HG03354 (cell line): ENCODE measurements around the gene PTGFR.

Experiments used
- ATAC-seq: cut with Tn5 transposase; IDR thresholded peaks from one replicate; pipeline ENCODE4 v1.9.1; 2021; ENCODE audit warnings: mild to moderate bottlenecking; ENCODE audit not compliant: unreplicated experiment, poor library complexity, severe bottlenecking

The PTGFR gene

DNA sequence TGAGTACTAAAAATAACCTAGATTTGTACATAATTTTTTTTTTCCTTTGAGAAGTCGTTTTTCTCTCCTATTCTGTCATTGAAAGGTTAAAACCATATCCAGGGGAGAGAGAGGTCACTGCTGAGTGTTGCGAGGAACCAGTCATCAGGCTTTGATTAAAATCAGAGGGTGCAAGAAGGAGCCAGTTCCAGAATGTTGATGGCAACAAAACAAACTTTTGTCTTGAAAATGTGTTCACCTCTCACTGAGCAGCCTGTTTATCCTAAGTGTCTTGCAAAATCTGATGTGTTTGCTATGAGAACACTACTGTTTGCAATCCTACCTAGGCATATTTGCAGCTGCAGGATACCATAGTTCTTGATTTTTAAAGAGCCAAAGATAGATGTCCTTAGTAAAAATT, 25.9 kb downstream of the PTGFR start:
- no peak for ATAC-seq

- no peak for ATAC-seq
Measured at GRCh38 chr1:78519446-78519845, 28.7 kb downstream of the PTGFR start.

DNA sequence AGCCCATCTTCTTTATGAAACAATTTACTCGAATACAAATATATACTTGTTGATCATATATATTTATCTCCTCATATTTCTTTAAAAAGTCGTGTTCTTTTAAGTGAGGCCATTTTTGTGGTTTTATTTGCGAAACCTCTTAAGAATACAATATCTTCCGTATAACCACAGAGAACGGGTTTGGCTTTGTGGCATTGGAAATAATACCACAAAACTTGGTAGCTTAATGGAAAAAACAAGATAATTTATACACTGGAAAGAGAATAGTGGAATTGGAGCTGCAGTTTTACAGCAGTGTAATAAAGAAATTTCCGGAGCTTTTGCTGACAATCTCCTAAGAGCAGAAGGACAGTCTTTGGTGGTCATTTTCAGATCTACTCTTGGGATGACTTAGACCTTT, 29.4 kb downstream of the PTGFR start:
- no peak for ATAC-seq

GRCh38 chr1:78520843-78521242, 30.1 kb downstream of the PTGFR start:
- no peak for ATAC-seq

GRCh38 chr1:78522136-78522535, 31.4 kb downstream of the PTGFR start:
- no peak for ATAC-seq

- no peak for ATAC-seq
Measured at GRCh38 chr1:78526496-78526895, 35.7 kb downstream of the PTGFR start.

DNA sequence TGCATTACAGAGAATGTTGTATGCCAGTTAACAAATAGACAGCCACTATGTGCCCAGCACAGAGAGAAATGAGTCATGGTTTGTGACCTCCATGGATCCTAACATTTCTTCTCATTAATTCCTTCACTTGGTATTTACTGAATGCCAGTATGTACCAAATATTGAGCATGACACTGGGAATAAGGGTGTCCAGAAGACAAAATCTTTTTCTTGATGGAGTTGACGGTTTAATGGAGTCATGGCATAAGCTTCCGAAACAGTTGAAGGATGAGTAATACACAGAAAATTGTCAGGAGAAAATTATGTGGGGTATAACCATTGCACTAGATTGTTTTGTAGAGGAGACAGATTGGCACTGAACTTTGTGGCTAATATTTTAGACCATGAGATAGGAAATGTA, 36.9 kb downstream of the PTGFR start:
- no peak for ATAC-seq

DNA sequence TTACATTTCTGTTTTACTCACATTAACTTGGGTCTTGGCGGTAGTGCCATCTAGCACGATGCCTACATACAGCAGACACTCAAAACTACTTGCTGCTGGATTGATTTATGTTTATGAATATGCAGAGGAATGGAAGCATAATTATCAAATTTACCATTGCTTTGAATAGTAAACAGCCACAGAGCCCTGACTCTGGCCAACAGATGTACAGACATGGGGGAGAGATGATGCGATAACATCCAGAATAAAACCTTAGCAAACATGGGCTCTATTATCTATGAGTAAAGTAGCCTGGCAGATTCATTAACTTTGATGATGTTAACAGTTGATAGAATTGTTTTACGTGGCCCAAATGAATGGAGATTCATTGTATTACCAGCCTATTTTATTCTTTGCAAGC, 42.8 kb downstream of the PTGFR start:
- no peak for ATAC-seq

GRCh38 chr1:78535286-78535685, 44.5 kb downstream of the PTGFR start:
- ATAC-seq = no peak

DNA sequence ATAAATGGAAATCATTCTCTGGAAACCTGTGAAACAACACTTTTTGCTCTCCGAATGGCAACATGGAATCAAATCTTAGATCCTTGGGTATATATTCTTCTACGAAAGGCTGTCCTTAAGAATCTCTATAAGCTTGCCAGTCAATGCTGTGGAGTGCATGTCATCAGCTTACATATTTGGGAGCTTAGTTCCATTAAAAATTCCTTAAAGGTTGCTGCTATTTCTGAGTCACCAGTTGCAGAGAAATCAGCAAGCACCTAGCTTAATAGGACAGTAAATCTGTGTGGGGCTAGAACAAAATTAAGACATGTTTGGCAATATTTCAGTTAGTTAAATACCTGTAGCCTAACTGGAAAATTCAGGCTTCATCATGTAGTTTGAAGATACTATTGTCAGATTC, 45.7 kb downstream of the PTGFR start:
- ATAC-seq = no peak

DNA sequence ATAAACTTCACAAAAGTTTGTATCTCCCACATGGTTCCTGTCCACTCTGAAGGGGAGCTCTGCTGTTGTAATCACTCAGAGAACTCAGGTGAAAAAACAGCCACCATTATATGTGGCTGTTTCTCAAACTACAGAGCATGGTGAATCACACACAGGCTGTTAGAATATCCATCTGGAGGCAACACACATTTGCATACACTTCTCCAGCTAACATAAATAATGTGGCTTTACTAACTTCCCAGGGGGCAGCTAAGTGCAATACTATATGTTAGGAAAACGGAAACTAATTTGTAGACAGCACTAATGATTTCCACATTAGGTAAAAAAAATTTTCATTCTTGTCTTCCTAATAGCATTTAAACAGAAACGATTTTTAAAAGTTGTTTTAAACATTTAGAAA, 49.3 kb downstream of the PTGFR start:
- no peak for ATAC-seq

DNA sequence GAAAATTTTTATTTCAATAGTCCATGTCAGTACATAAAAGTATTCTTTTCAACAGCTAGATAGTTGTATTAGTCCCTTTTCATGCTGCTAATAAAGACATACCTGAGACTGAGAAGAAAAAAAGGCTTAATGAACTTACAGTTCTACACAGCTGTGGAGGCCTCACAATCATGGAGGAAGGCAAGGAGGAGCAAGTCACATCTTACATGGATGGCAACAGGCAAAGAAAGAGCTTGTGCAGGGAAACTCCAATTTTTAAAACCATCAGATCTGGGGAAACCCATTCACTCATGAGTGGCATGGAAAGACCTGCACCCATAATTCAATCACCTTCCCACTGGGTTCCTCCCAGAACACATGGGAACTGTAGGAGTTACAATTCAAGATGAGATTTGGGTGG, 50.7 kb downstream of the PTGFR start:
- ATAC-seq = no peak

- no peak for ATAC-seq
Measured at GRCh38 chr1:78543941-78544643, 53.3 kb downstream of the PTGFR start.

GRCh38 chr1:78547081-78547480, 56.3 kb downstream of the PTGFR start:
- no peak for ATAC-seq

DNA sequence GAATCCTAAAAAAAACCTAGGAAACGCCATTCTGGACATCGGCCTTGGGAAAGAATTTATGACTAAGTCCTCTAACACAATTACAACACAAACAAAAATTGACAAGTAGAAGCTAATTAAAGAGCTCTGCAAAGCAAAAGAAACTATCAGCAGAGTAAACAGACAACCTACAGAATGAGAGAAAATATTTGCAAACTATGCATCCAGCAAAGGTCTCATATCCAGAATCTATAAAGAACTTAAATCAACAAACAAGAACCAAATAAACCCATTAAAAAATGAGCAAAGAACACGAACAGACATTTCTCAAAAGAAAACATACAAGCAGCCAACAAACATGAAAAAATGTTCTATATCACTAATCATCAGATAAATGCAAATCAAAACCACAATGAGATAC, 58.6 kb downstream of the PTGFR start:
- no peak for ATAC-seq

DNA sequence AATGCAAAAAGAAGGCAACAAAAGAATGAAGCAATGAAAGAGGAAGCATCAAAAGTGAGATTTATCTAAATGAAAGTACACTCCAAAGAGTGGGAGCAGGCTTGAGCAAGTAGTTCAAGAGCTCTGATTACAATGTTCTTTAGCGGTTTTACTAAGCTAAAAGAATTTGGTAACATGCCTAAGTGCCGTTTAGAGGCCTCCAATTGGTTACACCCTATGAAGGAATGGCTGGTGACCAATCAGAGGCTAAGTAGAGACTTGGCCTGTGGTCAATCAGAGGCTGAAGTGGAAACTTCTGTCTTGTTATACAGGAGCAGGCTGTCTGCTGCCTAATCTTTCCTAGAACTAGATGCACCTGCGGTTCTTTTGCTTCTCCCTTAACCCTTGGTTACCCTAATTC, 59.1 kb downstream of the PTGFR start:
- no peak for ATAC-seq

GRCh38 chr1:78553859-78554258, 63.1 kb downstream of the PTGFR start:
- no peak for ATAC-seq

DNA sequence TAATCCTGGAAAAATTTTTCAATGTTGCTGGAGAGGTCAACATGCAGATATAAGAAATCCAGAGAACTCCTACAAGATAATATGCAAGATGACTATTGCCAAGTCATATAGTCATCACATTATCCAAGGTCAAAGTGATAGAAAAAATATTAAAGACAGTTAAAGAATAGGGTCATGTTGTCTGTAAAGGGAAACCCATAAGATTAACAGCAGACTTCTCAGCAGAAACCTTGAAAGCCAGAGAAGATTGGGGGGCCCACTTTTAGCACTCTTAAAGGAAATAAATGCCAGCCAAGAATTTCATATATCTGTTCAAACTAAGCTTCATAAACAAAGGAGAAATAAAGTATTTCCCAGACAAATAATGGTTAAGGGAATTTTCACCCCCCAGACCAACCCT, 64.1 kb downstream of the PTGFR start:
- no peak for ATAC-seq

DNA sequence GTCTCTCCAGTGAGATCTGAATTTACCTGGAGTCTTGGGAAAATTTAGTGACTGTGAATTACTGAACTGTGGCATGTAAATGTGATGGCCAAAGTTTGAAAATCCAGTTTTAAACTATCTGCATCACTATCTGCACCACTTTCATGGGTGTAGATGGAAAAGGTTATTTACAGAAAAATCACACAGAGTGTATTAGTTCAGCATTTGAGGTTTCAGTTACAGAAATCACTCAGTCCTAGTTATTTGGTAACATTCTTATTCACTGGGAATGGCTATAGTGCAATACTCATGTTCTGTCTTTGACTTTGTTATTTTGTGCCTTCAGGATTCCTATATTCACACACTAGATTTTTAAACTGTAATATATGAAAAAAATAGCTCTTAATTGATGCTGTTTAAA, 68.9 kb downstream of the PTGFR start:
- ATAC-seq = no peak

DNA sequence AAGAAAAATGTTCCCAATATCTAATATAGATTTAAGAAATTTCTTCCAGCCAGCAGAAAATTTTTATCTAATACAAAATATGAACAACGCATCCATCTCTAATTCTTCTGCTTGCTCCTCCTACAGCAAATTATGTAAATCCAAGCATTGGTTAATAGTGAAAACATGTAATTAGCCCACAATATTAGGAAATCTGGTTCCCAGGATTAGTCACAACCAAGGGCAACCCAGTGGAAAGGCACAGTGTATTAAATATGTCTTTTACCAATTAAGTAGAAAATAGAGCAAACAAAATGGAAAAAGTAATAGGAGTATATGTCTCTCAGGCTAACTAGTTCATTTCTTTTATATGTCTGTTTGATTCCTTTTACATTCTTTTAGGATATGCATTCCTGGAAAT, 70.0 kb downstream of the PTGFR start:
- no peak for ATAC-seq

GRCh38 chr1:78561856-78562255, 71.1 kb downstream of the PTGFR start:
- no peak for ATAC-seq

GRCh38 chr1:78565393-78565792, 74.6 kb downstream of the PTGFR start:
- no peak for ATAC-seq
